SJSA1 (cell line): Measurements from ENCODE around the gene GPAM. TPM values are rescaled to one million over a fixed set of nuclear protein-coding genes. Genes with fewer than 3 reads are reported as not detected.

ENCODE experiments used
- DNase-seq, 2 experiments: peaks; one replicate each; pipeline ENCODE4 v3.0.0-alpha.2; 2015 to 2020; ENCODE audit warnings: low spot score in 2 of 2, low read depth in 1 of 2
- H3K27ac ChIP-seq: fragments of 250-450 bp; sonication (Bioruptor Pico); 2 replicates; pipeline ENCODE4 v1.5.1; 2020; ENCODE audit warnings: mild to moderate bottlenecking, moderate library complexity
- H3K27me3 ChIP-seq: fragments of 250-450 bp; sonication (Bioruptor Pico); replicated peaks from 2 replicates; pipeline ENCODE4 v1.5.1; 2020; ENCODE audit warnings: mild to moderate bottlenecking, moderate library complexity
- H3K36me3 ChIP-seq: fragments of 250-450 bp; sonication (Bioruptor Pico); 2 replicates; pipeline ENCODE4 v1.5.1; 2020; ENCODE audit warnings: mild to moderate bottlenecking
- H3K4me1 ChIP-seq: fragments of 250-450 bp; sonication (Bioruptor Pico); replicated peaks from 2 replicates; pipeline ENCODE4 v1.6.1; 2021; ENCODE audit warnings: mild to moderate bottlenecking
- H3K4me3 ChIP-seq: fragments of 250-450 bp; sonication (Bioruptor Pico); 2 replicates; pipeline ENCODE4 v1.5.1; 2020; ENCODE audit warnings: mild to moderate bottlenecking
- H3K9me3 ChIP-seq: fragments of 250-450 bp; sonication (Bioruptor Pico); replicated peaks from 2 replicates; pipeline ENCODE4 v1.5.1; 2020; ENCODE audit warnings: mild to moderate bottlenecking
- total RNA-seq: library from RNA; depleted of rRNA; stranded (reverse); fragments of >200 nt; shearing (Covaris generic); gene quantifications from 2 replicates; pipeline ENCODE4 v1.2.3, GENCODE V29; 2014

The GPAM gene
- total RNA-seq, 1 experiment from 2014 or later = 17.1 TPM

DNA sequence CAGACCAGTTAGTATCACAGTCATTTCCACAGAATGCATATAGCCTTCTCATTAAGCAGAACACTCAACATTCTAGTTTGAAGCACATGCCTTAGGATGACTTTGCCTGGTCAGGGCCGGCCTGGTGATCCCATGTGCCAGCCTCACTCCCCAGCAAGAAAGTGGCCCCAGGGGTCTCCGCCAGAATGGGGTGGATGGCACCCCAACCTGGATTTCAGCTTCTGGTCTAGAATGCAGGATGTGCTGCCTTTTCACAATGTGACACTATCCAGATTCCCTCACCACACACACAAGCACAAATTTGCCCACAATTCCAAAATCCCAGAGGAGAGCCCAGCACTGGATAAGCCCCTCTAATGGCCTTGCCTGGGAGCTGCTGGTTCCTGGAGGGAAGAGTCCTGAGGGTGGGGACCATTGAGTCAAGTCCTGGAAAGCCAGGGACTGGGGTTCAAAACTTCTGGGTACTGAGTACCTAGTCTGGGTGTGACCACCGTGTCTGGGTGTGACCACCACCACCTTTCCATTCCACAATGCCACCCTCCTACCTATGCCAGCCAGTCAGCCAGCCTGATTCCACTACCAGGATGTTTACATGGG, 41.5 kb upstream of the GPAM start:
- DNase-seq = no peak
- Histone ChIP-seq H3K4me1 (0 out of 2 replicates have a peak, but pooled peaks cover 5% of the 10 kb centered on the region), H3K27me3 (no peaks in the 10 kb centered on the region), H3K9me3 (peaks cover 3% of the 10 kb centered on the region; the same call in 1 of the 2 replicates), H3K4me3 (no peak overlapping the region), H3K36me3 (no peaks in the 10 kb centered on the region), H3K27ac (no peak overlapping the region)

DNA sequence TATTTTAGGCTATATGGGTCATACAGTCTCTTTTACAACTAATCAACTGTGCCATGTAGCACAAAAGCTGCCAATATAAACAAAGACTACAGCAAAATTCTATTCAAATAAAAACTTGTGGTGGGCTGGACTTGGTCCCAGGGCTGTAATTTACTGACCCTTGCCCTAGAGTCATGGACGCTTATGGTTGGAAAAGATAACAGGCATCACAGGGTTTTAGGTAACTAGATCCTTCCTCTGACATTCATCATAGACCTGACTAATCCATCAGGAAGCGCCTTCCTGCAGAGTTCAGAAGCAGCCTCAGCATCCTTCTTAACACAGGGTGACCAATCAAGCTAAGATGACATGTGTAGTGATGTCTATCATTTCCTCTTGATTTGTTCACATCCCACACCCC, 40.2 kb upstream of the GPAM start:
- Histone ChIP-seq H3K9me3 (peaks cover 3% of the 10 kb centered on the region; the same call in 1 of the 2 replicates), H3K4me1 (no peaks in the 10 kb centered on the region), H3K36me3 (no peaks in the 10 kb centered on the region), H3K4me3 (no peak overlapping the region), H3K27me3 (no peaks in the 10 kb centered on the region), H3K27ac (no peak overlapping the region)
- DNase-seq = no peak

DNA sequence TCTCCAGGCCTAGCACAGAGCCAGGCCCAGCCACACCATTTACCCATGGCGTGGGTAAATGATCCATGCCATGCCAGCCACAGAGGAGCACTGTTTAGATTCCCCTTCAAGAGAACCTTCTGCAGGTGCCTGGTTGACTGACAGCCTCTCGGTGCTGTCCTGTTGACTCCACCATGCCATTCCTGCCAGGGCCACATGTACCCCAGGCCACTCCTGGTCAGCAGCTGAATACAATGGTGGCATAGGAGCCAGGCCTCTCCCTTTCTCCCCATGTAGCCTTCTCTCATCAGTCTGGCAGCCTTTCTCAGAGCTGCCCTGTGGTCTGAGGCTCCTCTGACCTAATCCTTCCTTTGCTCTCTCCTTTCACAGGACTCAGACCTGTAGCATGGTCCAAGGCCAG, 39.2 kb upstream of the GPAM start:
- no peak overlapping the region for H3K4me3 ChIP-seq
- no peak overlapping the region for H3K27ac ChIP-seq
- H3K27me3 ChIP-seq = no peaks in the 10 kb centered on the region
- peaks cover 3% of the 10 kb centered on the region; the same call in 1 of the 2 replicates for H3K9me3 ChIP-seq
- no peak for DNase-seq
- H3K4me1 ChIP-seq = no peaks in the 10 kb centered on the region
- no peaks in the 10 kb centered on the region for H3K36me3 ChIP-seq

DNA sequence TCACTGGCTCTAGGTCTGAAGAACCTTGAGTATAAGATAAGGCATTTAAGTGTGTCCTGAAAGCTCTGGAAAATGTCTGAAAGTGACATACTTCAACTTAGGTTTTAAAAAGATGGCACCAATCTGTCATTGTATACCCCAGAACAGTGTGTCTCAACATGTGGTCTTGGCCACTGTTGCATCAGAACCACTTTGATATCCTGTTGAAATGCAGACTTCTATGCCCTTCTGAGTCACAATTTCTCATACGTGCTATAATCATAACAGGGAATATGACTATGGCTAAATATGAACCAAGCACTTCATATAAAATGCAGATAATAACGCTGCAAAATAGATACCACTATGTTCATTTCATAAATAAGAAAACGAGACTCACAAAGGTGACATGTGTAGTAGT, 38.0 kb upstream of the GPAM start:
- H3K27ac ChIP-seq = no peak overlapping the region
- DNase-seq = no peak
- no peaks in the 10 kb centered on the region for H3K27me3 ChIP-seq
- no peaks in the 10 kb centered on the region for H3K4me1 ChIP-seq
- H3K4me3 ChIP-seq = no peak overlapping the region
- H3K36me3 ChIP-seq = no peaks in the 10 kb centered on the region
- peaks cover 3% of the 10 kb centered on the region; the same call in 1 of the 2 replicates for H3K9me3 ChIP-seq

- H3K4me3 ChIP-seq = no peak overlapping the region
- no peaks in the 10 kb centered on the region for H3K4me1 ChIP-seq
- 0 out of 2 replicates have a peak, but pooled peaks cover 5% of the 10 kb centered on the region for H3K27me3 ChIP-seq
- H3K36me3 ChIP-seq = no peaks in the 10 kb centered on the region
- peaks cover 3% of the 10 kb centered on the region; the same call in 1 of the 2 replicates for H3K9me3 ChIP-seq
- no peak overlapping the region for H3K27ac ChIP-seq
- no peak for DNase-seq
These were observed 35.4 kb upstream of the GPAM start for GRCh38 chr10:112218960-112219359.

DNA sequence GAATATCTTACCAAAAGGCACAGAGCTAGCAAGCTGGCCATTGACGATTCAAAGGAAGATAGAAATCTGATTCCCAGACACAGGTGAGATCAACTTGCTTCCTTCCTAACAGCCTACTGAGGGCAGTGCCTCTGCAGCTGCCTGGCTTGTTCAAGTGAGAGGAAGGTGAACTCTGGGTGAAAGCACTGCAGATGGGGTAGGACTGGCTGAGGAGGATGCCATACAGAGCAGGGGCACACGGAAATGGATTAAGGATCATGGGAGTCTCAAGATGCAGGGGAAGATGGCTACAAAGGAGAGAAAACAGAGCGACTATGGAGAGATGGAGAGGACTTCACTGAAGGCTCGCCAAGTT, 34.4 kb upstream of the GPAM start:
- no peak for DNase-seq
- H3K9me3 ChIP-seq = peaks cover 3% of the 10 kb centered on the region; the same call in 1 of the 2 replicates
- no peaks in the 10 kb centered on the region for H3K4me1 ChIP-seq
- H3K27ac ChIP-seq = no peak overlapping the region
- H3K4me3 ChIP-seq = no peak overlapping the region
- H3K27me3 ChIP-seq = 0 out of 2 replicates have a peak, but pooled peaks cover 5% of the 10 kb centered on the region
- H3K36me3 ChIP-seq = no peaks in the 10 kb centered on the region

GRCh38 chr10:112217386-112218035, 33.9 kb upstream of the GPAM start:
- no peak for DNase-seq
- no peaks in the 10 kb centered on the region for H3K4me1 ChIP-seq
- no peak overlapping the region for H3K27ac ChIP-seq
- H3K36me3 ChIP-seq = no peaks in the 10 kb centered on the region
- 0 out of 2 replicates have a peak, but pooled peaks cover 5% of the 10 kb centered on the region for H3K27me3 ChIP-seq
- peaks cover 3% of the 10 kb centered on the region; the same call in 1 of the 2 replicates for H3K9me3 ChIP-seq
- no peak overlapping the region for H3K4me3 ChIP-seq

DNA sequence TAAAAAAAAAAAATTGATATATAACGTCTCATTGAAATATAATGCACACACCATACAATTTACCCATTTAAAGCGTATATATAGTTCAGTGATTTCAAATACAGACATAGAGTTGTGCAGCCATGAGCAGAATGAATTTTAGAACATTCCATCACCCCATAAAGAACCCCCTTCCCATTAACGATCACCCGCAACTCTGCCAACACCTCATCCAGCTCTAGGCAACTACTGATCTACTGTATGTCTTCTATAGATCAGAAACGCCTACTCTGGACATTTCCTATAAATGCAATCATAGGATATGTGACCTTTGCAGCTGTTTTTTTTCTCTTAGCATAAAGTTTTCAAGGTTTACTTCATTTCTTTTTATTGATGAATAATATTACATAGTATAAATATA, 33.4 kb upstream of the GPAM start:
- Histone ChIP-seq H3K4me1 (no peaks in the 10 kb centered on the region), H3K4me3 (no peak overlapping the region), H3K36me3 (no peaks in the 10 kb centered on the region), H3K9me3 (peaks cover 3% of the 10 kb centered on the region; the same call in 1 of the 2 replicates), H3K27me3 (0 out of 2 replicates have a peak, but pooled peaks cover 5% of the 10 kb centered on the region), H3K27ac (no peak overlapping the region)
- DNase-seq = no peak

GRCh38 chr10:112216151-112216550, 32.6 kb upstream of the GPAM start:
- Histone ChIP-seq H3K4me3 (no peak overlapping the region), H3K9me3 (peaks cover 3% of the 10 kb centered on the region; the same call in 1 of the 2 replicates), H3K36me3 (no peaks in the 10 kb centered on the region), H3K27me3 (0 out of 2 replicates have a peak, but pooled peaks cover 5% of the 10 kb centered on the region), H3K27ac (no peak overlapping the region), H3K4me1 (no peaks in the 10 kb centered on the region)
- DNase-seq = no peak

DNA sequence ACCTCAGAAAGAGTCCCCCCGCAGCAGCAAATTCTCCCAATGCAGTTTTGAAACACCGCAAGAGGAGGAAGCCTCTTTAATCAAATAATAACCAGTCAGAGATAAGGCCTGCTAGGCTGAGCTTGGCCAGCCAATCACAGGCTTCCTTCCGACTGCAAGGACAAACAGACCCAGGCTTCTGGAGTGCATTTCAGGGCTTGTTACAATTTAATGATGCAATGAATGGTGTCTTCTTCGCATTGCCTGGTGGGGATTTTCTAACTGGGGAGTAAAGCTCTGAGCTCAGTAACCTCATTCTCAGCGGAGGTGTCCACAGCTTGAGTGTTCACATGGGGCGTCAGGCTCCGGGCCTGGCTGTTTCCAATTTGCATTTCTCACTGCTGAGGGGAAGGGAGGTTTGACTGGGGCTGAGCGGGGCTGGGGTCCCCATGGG, 31.8 kb upstream of the GPAM start:
- Histone ChIP-seq H3K27me3 (0 out of 2 replicates have a peak, but pooled peaks cover 5% of the 10 kb centered on the region), H3K9me3 (peaks cover 3% of the 10 kb centered on the region; the same call in 1 of the 2 replicates), H3K4me3 (no peak overlapping the region), H3K27ac (no peak overlapping the region), H3K36me3 (no peaks in the 10 kb centered on the region), H3K4me1 (no peaks in the 10 kb centered on the region)
- DNase-seq = no peak

- Histone ChIP-seq H3K4me3 (no peak overlapping the region), H3K36me3 (no peaks in the 10 kb centered on the region), H3K4me1 (no peaks in the 10 kb centered on the region), H3K27me3 (0 out of 2 replicates have a peak, but pooled peaks cover 5% of the 10 kb centered on the region), H3K27ac (no peak overlapping the region), H3K9me3 (no peaks in the 10 kb centered on the region)
- no peak for DNase-seq
These were observed 30.8 kb upstream of the GPAM start for GRCh38 chr10:112214298-112214926.

- H3K36me3 ChIP-seq = no peaks in the 10 kb centered on the region
- H3K4me1 ChIP-seq = no peaks in the 10 kb centered on the region
- no peak overlapping the region for H3K4me3 ChIP-seq
- H3K27me3 ChIP-seq = 0 out of 2 replicates have a peak, but pooled peaks cover 5% of the 10 kb centered on the region
- H3K27ac ChIP-seq = no peak overlapping the region
- H3K9me3 ChIP-seq = no peaks in the 10 kb centered on the region
- DNase-seq = no peak
These were observed 30.3 kb upstream of the GPAM start for GRCh38 chr10:112213836-112214235.

DNA sequence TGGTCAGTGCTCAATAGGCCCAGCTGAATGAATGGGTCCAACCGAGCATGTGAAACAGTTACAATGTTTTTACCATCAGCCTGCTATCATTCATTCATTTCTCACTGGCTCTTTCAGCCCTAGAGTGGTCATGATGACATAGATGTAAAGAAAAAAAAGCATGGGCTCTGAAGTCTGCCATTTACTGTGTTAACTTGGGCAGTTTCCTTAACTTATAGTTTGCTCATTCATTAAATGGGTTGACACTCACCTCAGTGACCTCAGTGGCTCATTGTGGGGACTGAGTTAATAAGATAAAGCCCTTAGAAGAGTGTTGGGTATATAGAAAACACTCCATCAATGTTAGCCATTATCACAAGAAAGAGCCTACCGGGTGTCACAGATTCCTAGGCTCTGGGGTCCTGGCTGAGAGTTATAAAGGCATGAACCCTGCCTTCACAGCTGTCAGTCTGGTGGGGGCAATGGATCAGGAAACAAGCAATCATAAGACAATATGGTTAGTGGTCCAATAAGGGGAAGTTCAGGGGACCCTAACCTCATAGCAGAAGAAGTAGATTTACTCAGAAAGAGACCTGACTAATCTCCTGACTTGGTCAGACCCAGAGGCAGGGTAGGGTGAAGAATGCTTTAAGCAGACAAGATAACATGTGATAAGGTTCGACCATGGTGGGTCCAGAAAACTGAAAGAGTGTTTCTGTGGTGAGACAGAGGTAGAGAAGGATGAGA, 29.7 kb upstream of the GPAM start:
- Histone ChIP-seq H3K27ac (no peak overlapping the region), H3K4me1 (no peaks in the 10 kb centered on the region), H3K9me3 (no peaks in the 10 kb centered on the region), H3K4me3 (no peak overlapping the region), H3K36me3 (no peaks in the 10 kb centered on the region), H3K27me3 (0 out of 2 replicates have a peak, but pooled peaks cover 5% of the 10 kb centered on the region)
- DNase-seq = no peak
